Nephron progenitor cell (in vitro differentiated cells): ENCODE data around the gene CDC42EP5.
A peak's percentile ranks its signal among the peaks of the same experiment; 100 is the strongest.

Experiments
- DNase-seq: peaks from one replicate; pipeline ENCODE4 v3.0.0; 2021
- H3K27ac Mint-ChIP-seq: 2 replicates; pipeline ENCODE4 v1.8.0; 2021; ENCODE audit warnings: mild to moderate bottlenecking, moderate library complexity, mixed read lengths
- H3K27me3 Mint-ChIP-seq: 2 replicates; pipeline ENCODE4 v1.8.0; 2021; ENCODE audit warnings: mild to moderate bottlenecking, low read depth, mixed read lengths; ENCODE audit not compliant: poor library complexity
- H3K36me3 Mint-ChIP-seq: 2 replicates; pipeline ENCODE4 v1.8.0; 2021; ENCODE audit warnings: low read depth, mixed read lengths
- H3K4me1 Mint-ChIP-seq: 2 replicates; pipeline ENCODE4 v1.8.0; 2021; ENCODE audit warnings: mixed read lengths
- H3K4me3 Mint-ChIP-seq: 2 replicates; pipeline ENCODE4 v1.8.0; 2021; ENCODE audit warnings: mild to moderate bottlenecking, moderate library complexity, mixed read lengths
- H3K9me3 Mint-ChIP-seq: 2 replicates; pipeline ENCODE4 v1.8.0; 2021; ENCODE audit warnings: mild to moderate bottlenecking, moderate library complexity, mixed read lengths
- CTCF ChIP-seq: fragments of 200-600 bp; sonication (generic); IDR thresholded peaks from 2 replicates; pipeline ENCODE4 v1.5.0; 2021; ENCODE audit warnings: antibody characterized with exemption

CDC42EP5 gene

GRCh38 chr19:54453921-54454780 lies 18.9 kb downstream of the CDC42EP5 start:
- Mint-ChIP-seq H3K4me1 (peaks cover 19% of the 10 kb centered on the region), H3K36me3 (peaks cover 56% of the 10 kb centered on the region), H3K9me3 (no peaks in the 10 kb centered on the region), H3K27me3 (peaks cover 3% of the 10 kb centered on the region), H3K4me3 (no peak overlapping the region), H3K27ac (no peak overlapping the region)
- DNase-seq: no peak
- no peak for TF ChIP-seq CTCF

- H3K4me3 Mint-ChIP-seq: no peak overlapping the region
- no peak for TF ChIP-seq CTCF
- DNase-seq: no peak
- no peak overlapping the region for H3K27ac Mint-ChIP-seq
- peaks cover 40% of the 10 kb centered on the region for H3K36me3 Mint-ChIP-seq
- H3K4me1 Mint-ChIP-seq: peaks cover 25% of the 10 kb centered on the region
- no peaks in the 10 kb centered on the region for H3K9me3 Mint-ChIP-seq
- peaks cover 7% of the 10 kb centered on the region for H3K27me3 Mint-ChIP-seq
These were observed 20.5 kb downstream of the CDC42EP5 start for GRCh38 chr19:54452626-54453025.

DNA sequence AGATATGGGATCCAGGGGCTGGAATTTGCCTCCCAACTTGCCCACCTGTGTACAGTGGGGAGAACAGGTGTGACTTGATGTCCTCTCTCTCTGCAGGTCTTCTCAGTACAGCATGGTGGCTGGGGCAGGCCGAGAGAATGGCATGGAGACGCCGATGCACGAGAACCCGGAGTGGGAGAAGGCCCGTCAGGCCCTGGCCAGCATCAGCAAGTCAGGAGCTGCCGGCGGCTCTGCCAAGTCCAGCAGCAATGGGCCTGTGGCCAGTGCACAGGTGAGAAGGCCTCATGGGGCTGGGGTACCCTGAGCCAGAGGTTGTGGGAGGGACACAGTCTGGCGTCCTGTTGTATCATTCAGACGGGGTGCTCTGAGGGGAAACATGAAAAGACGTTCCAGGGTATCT lies 21.1 kb downstream of the CDC42EP5 start:
- Mint-ChIP-seq H3K27me3 (peaks cover 7% of the 10 kb centered on the region), H3K4me3 (no peak overlapping the region), H3K27ac (no peak overlapping the region), H3K9me3 (no peaks in the 10 kb centered on the region), H3K4me1 (peaks cover 32% of the 10 kb centered on the region), H3K36me3 (peaks cover 39% of the 10 kb centered on the region)
- no peak for TF ChIP-seq CTCF
- DNase-seq: no peak

- H3K27ac Mint-ChIP-seq: peak overlapping the region; percentile 75
- H3K4me3 Mint-ChIP-seq: peak overlapping the region; percentile 100
- H3K4me1 Mint-ChIP-seq: peaks cover 37% of the 10 kb centered on the region
- H3K9me3 Mint-ChIP-seq: no peaks in the 10 kb centered on the region
- TF ChIP-seq CTCF: no peak
- H3K36me3 Mint-ChIP-seq: peaks cover 39% of the 10 kb centered on the region
- DNase-seq: no peak
- peaks cover 7% of the 10 kb centered on the region for H3K27me3 Mint-ChIP-seq
These were observed 21.7 kb downstream of the CDC42EP5 start for GRCh38 chr19:54451331-54451871.

- no peak for DNase-seq
- Mint-ChIP-seq H3K4me1 (peaks cover 37% of the 10 kb centered on the region), H3K27ac (peak overlapping the region; percentile 99), H3K9me3 (no peaks in the 10 kb centered on the region), H3K4me3 (peak overlapping the region; percentile 100), H3K27me3 (peaks cover 7% of the 10 kb centered on the region), H3K36me3 (peaks cover 36% of the 10 kb centered on the region)
- no peak for TF ChIP-seq CTCF
These were observed 23.4 kb downstream of the CDC42EP5 start for GRCh38 chr19:54449701-54450069.
